NCI-H774 (cell line): Measurements from ENCODE around the gene CD320.
"Not testable (repeated sequence)": the region's sequence is repeated elsewhere in the genome, so short reads cannot be mapped to it uniquely, and the experiment has no call there.

Source experiments
- DNase-seq: peaks from one replicate; lab custom pipeline; 2025; lab: John Stamatoyannopoulos, UW

The CD320 gene

DNA sequence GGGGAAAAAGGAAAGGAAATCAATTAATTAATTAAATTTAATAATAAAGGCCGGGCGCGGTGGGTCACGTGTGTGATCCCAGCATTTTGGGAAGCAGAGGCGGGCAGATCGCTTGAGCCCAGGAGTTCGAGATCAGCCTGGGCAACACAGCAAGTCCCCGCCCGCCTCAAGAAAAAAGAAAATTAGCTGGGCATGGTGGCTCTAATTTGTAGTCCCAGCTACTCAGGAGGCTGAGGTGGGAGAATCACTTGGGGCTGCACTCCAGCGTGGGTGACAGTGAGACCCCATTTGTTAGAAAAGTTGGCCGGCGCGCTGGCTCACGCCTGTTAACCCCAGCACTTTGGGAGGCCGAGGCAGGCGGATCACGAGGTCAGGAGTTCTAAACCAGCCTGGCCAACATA, 733 bp upstream of the CD320 start:
- DNase-seq: no peak

- no peak for DNase-seq
These were observed 676 bp downstream of the CD320 start for GRCh38 chr19:8307400-8307964.

- DNase-seq: no peak
These were observed 1.7 kb downstream of the CD320 start for GRCh38 chr19:8306235-8307054.

DNA sequence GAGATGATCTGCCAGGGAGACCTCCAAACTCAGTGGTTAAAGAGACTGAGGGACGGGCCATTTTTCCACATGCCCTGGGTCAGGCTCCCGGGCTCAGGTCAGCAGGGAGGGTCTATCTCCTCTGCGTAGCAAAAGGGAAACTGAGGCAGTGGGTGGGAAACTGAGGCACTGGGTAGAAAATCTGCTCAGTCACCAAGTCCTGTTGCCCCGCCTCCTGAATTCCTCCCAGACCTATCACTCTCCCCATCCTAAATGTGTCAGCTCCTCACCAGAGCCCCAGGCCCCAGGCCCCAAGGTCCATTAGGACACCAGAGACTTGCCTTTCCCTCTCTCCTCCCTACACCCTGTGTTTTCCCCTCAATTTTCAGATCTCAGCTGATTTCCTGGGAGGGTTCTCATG, 2.4 kb downstream of the CD320 start:
- no peak for DNase-seq

DNA sequence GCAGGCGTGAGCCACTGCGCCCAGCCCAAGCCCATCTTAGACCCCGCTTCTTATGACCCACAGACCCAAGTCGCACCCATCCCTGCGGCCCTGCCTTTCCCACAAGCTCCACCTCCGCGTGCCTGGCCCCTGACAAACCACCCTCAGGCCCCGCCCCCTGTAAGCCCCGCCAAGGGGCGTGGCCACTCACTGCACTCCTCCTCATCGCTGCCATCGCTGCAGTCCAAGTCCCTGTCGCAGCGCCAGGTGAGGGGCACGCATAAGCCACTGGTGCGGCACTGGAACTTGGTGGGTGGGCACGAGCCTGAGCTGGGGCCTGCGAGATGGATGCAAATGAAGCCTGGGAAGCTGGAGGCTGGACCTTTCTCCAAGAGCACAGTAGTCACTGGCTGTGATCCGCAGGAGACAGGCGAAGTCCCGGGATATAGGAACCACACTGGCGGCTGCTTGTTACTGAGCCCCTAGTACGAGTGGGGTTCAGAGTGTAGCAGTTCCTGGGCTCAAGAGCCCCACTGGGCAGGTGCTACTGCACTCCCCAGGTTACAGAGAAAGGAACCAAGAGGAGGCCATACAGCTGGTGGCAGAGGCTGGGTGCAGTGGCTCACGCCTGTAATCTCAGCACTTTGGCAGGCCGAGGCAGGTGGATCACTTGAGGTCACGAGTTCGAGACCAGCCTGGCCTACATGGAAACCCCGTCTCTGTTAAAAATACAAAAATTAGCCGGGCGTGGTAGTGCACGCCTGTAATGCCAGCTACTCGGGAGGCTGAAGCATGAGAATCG, 3.1 kb downstream of the CD320 start:
- DNase-seq: no peak

DNA sequence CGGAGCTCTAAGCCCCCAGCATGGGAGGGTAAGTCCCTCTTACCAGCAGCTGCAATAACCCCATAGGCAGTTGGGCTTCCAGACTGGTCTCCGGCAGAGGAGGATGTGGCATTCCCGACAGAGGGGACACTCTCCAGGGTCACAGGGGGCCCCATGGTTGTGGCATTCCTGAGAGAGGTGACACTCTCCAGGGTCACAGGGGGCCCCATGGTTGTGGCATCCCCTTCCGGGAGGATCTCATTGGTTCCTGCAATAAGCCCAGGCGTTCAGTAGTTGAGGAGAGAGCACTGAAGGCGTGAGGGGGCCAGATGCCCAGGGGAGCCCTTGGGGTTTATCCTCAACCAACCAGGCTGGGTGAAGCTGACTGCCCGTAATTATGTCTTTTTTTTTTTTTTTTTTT, 5.4 kb downstream of the CD320 start:
- no peak for DNase-seq

DNA sequence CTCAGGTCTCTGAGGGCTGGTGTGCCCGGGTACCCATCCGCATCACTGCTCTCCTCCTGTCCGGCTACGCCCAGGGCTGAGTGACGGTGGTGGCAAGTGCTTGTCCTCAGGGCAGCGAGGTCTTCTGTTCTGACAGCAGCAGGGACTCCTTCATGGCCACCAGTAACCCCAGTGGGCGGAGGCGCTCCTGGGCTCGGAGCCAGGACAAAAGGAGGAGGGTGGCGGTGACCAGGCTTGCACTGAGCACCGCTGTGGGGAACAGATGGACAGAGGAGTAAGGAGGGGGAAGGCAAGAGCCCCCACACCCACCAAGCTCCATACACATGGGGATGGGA, 5.8 kb downstream of the CD320 start:
- DNase-seq: no peak

GRCh38 chr19:8291337-8291736, 16.8 kb downstream of the CD320 start:
- not testable (repeated sequence) for DNase-seq

GRCh38 chr19:8276508-8276907, 31.6 kb downstream of the CD320 start:
- DNase-seq: not testable (repeated sequence)

DNA sequence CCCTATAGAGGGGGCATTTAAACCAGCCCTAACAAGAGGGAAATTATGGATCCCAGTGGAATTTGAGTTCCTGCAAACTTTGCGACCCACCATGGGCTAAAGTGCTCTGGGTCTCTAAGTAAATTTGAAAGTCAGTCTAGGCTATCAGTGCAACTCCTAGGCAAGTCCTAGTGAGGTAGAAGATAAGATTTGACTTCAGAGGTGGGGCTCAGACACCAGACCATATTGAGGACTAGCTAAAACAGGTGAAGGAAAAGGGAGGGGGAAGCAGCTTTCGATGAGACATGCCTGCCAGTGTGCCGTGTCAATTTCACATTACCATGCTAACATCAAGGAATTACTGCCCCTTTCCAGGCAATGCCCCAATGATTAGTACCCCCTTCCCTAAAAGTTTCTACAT, 38.4 kb downstream of the CD320 start:
- no peak for DNase-seq

DNA sequence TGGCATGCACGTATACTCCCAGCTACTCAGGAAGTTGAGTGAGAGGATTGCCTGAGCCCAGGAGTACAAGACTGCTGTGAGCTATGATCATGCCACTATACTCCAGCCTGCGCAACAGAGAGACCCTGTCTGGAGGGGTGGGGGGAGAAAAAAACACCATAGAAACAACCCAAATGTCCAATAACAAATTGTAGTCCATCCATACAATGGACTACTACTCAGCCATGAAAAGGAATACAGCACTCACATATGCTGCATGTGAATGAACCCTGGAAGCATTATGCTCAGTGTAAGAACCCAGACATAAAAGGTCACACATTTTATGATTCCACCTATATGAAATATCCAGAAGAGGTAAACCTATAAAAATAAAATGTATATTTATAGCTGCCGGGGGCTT, 42.3 kb downstream of the CD320 start:
- DNase-seq: no peak

DNA sequence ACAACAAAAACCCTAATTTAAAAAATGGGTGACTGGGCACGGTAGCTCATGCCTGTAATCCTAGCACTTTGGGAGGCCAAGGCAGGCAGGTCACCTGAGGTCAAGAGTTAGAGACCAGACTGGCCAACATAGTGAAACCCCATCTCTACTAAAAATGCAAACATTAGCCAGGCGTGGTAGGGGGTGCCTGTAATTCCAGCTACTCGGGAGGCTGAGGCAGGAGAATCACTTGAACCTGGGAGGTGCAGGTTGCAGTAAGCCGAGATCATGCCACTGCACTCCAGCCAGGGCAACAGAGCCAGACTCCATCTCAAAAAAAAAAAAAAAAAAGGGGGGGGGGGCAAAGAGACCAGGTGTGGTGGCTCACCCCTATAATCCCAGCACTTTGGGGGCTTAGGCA, 43.9 kb downstream of the CD320 start:
- not testable (repeated sequence) for DNase-seq

DNA sequence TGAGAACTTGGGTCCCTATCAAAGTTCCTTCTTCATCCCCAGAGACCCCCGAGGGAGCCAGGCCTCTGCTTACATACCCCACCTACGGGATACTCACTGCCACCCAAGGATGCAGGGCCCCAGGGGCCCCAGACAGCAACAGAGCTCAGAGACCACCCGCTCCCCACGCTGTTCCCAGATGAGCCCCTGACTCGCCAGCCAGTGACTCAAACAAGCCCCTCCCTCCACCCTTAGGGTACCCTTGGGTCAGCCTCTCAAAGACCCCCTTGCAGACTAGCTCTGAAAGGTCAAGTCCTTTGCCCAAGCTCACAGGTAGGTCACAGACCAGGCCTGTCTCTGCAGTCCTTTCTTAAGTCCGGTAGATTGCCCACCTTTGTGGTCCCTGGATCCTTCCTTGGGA, 45.7 kb downstream of the CD320 start:
- no peak for DNase-seq

DNA sequence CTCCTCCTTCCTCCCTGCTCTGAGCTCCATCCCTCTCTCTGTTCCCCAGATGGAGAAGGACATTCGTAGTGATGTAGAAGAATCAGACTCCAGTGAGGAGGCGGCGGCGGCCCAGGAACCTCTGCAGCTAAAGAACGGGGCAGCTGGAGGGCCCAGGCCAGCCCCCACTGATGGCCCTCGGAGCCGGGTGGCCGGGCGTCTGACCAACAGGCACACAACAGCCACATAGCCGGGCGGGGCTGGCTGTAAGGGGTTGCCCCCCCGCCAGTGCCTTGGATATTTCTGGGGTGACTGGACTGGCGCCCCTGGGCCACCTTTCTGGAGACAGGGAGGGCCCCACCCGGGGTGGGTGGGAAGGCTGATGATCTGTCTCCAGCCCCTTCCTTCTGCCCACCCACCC, 46.3 kb downstream of the CD320 start:
- no peak for DNase-seq

GRCh38 chr19:8261347-8261746, 46.8 kb downstream of the CD320 start:
- no peak for DNase-seq

- DNase-seq: no peak
These were observed 48.3 kb downstream of the CD320 start for GRCh38 chr19:8259922-8260247.

DNA sequence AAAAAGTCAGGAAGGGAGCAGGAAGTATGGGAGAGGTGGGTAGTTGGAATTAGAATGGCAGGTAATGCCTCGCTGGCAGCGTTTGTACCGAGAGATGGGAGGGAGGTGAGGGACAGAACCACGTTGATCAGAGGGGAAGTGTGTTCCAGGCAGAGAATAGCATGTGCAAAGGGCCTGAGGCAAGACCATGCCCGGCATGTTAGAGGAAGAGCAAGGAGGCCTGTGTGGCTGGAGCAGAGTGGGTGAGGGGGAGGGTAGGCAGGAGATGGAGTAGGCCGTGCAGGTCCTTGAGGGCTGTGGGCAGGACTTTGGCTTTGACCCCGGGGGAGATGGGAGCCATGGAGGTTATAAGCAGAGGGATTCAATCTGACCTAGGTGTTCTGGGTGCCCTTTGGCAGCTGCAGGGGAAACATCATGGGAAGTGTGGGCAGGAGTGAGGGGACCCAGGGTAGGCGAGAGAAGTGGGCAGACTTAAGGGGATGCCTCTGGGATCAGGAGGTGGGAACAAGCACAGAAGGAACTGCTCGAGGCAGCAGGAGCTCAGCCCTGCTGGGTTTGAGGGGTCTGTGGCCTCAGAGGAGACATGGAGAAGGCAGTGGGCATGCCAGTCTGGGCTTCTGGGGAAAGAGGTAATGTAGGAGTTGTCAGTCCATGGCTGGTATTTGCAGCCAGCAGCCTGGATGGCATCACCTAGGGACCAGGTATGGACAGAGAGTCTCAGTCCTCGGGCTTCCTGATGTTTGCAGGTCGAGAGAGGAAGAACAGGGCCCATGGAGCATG, 48.8 kb downstream of the CD320 start:
- DNase-seq: no peak

- no peak for DNase-seq
These were observed 51.1 kb downstream of the CD320 start for GRCh38 chr19:8257052-8257443.

DNA sequence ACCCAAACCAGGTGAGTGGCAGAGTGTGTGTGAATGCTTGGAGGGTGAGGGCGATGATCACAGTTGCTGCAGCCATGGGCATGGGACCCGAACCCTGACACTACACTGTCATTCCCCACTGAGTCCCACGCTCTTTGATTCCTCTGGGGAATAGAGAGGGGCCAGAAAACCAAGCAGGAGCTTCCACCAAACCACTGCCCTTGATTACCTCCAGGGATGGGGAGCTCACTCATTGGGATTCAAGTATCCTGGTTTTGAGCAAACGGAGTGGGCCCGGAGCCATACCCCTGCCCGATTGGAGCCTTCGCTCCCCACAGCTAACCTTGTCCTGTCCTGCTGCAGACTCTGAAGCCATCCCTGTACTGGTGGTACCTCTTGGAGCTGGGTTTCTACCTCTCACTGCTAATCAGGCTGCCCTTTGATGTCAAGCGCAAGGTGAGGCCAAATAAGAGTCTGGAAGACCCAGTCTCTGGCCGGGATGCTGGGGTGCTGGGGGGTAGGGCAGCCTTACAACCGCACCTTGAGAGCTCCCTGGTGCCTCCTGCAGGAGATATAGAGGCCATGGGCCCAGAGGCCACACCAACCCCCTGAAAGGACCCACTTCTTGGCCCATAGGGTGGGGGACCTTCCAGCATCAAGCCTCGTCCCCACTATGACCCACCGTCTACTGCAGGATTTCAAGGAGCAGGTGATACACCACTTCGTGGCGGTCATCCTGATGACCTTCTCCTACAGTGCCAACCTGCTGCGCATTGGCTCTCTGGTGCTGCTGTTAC, 51.7 kb downstream of the CD320 start:
- DNase-seq: no peak

DNA sequence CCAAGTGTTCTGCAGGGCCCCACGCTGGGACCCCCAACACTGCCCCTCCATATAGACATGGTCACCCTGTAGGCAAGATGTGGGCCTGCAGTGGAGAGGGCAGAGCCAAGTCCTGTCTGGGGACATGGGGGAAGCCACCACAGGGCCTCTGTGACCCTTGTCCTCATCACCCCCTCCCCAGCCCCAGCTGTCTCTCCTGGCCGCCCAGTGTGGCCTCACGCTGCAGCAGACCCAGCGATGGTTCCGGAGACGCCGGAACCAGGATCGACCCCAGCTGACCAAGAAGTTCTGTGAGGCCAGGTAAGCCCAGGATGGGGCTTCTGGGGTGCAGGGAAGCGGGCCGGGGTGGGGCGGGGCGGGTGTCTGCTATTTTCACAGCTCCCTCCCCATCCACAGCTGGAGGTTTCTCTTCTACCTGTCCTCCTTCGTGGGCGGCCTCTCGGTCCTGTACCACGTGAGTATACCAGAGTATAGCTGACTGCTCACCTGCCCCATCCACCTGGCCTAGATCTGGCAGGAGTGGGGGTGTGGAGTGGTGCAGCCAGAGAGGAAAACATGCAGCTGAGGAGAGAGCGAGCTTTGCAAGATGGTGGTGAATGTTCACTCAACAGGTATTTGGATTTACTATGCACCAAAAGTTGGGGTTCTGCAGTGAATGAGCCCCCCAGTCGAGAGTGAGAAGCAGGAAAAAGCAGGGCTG, 52.6 kb downstream of the CD320 start:
- DNase-seq: no peak

- DNase-seq: no peak
These were observed 53.7 kb downstream of the CD320 start for GRCh38 chr19:8254286-8255001.
